Fibroblast of skin of left quadriceps (primary cell): ENCODE data around the gene GET3.

Source experiments
- DNase-seq, 2 experiments: peaks; one replicate each; pipeline ENCODE4 v3.0.0-alpha.2; 2013; ENCODE audit warnings: low read depth in 2 of 2

The GET3 gene

GRCh38 chr19:12779162-12779993 is 42.1 kb downstream of the GET3 start:
- DNase-seq, result peak; percentile 71 to 75

- DNase-seq, result no peak
These were observed 44.8 kb downstream of the GET3 start for GRCh38 chr19:12782174-12782423.

- DNase-seq, result peak; percentile 64
These were observed 45.4 kb downstream of the GET3 start for GRCh38 chr19:12782424-12783290.

- no peak for DNase-seq
These were observed 46.1 kb downstream of the GET3 start for GRCh38 chr19:12783291-12783848.

- no peak for DNase-seq
These were observed 46.6 kb downstream of the GET3 start for GRCh38 chr19:12783849-12784393.

GRCh38 chr19:12784394-12784870 is 47.1 kb downstream of the GET3 start:
- DNase-seq, result no peak

GRCh38 chr19:12784871-12785430 is 47.7 kb downstream of the GET3 start:
- DNase-seq, result no peak

GRCh38 chr19:12785431-12786031 is 48.2 kb downstream of the GET3 start:
- DNase-seq, result no peak

GRCh38 chr19:12786141-12786870 is 49.0 kb downstream of the GET3 start:
- DNase-seq, result no peak

- DNase-seq, result no peak
These were observed 49.7 kb downstream of the GET3 start for GRCh38 chr19:12786952-12787351.

GRCh38 chr19:12787458-12787857 is 50.2 kb downstream of the GET3 start:
- no peak for DNase-seq

- no peak for DNase-seq
These were observed 50.9 kb downstream of the GET3 start for GRCh38 chr19:12788042-12788681.

- DNase-seq, result no peak
These were observed 51.4 kb downstream of the GET3 start for GRCh38 chr19:12788682-12789097.

GRCh38 chr19:12789098-12789903 is 52.0 kb downstream of the GET3 start:
- DNase-seq, result no peak

- DNase-seq, result peak; percentile 94 to 96
These were observed 52.8 kb downstream of the GET3 start for GRCh38 chr19:12789904-12790619.

GRCh38 chr19:12790628-12791344 is 53.5 kb downstream of the GET3 start:
- no peak for DNase-seq

GRCh38 chr19:12791345-12792050 is 54.2 kb downstream of the GET3 start, which contains the start of gene JUNB:
TSS of gene JUNB (plus strand) at chr19:12791486. CDS start at chr19:12791772, 286 bp downstream.
- peak; percentile 94 to 95 for DNase-seq
